ENCODE measurements around the gene PTTG1IP2. TPM values are rescaled to one million over a fixed set of nuclear protein-coding genes. Genes with fewer than 3 reads are reported as not detected.

PTTG1IP2 gene
- total RNA-seq, 4 donors from 2014 or later: not detected

- no peaks in the 10 kb centered on the region for H3K27me3 ChIP-seq
- TF ChIP-seq POLR2A (IDR thresholded peaks at IDR 0.05) (no peak), CTCF (IDR thresholded peaks at IDR 0.05) (no peak)
- no peak for DNase-seq
Measured at GRCh38 chr7:90540406-90540805, 71.0 kb downstream of the PTTG1IP2 start.

DNA sequence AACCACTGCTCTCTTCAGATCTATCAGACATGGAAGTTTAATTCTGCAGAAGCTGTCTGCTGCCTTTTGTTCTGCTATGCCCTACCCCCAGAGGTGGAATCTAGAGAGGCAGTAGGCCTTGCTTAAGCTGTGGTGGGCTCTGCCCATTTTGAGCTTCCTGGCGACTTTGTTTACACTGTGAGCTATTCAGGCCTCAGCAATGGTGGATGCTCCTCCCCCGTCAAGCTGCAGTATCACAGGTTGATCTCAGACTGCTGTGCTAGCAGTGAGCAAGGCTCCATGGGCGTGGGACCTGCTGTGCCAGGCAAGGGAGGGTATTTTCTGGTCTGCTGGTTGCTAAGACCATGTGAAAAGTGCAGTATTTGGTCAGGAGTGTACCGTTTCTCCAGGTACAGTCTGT, 81.6 kb downstream of the PTTG1IP2 start:
- no peaks in the 10 kb centered on the region for H3K4me1 ChIP-seq
- no peak overlapping the region for H3K4me3 ChIP-seq
- TF ChIP-seq POLR2A (IDR thresholded peaks at IDR 0.05) (no peak), CTCF (IDR thresholded peaks at IDR 0.05) (no peak)
- H3K36me3 ChIP-seq: no peaks in the 10 kb centered on the region
- no peak overlapping the region for H3K27ac ChIP-seq
- H3K9me3 ChIP-seq: no peaks in the 10 kb centered on the region
- no peak for DNase-seq
- H3K27me3 ChIP-seq: no peaks in the 10 kb centered on the region

More at GRCh38 chr7:90540406-90540805, 71.0 kb downstream of the PTTG1IP2 start:
- H3K36me3 ChIP-seq: no peaks in the 10 kb centered on the region
- H3K4me3 ChIP-seq: no peak overlapping the region
- H3K9me3 ChIP-seq: no peaks in the 10 kb centered on the region
- H3K27ac ChIP-seq: no peak overlapping the region
- no peaks in the 10 kb centered on the region for H3K4me1 ChIP-seq

- no peak overlapping the region for H3K4me3 ChIP-seq
- no peak for DNase-seq
- no peak for TF ChIP-seq POLR2A (IDR thresholded peaks at IDR 0.05)
- TF ChIP-seq CTCF (IDR thresholded peaks at IDR 0.05): no peak
- H3K27ac ChIP-seq: no peak overlapping the region
- no peaks in the 10 kb centered on the region for H3K4me1 ChIP-seq
- no peaks in the 10 kb centered on the region for H3K27me3 ChIP-seq
- no peaks in the 10 kb centered on the region for H3K9me3 ChIP-seq
- H3K36me3 ChIP-seq: no peaks in the 10 kb centered on the region
Measured at GRCh38 chr7:90552521-90552920, 83.1 kb downstream of the PTTG1IP2 start.

DNA sequence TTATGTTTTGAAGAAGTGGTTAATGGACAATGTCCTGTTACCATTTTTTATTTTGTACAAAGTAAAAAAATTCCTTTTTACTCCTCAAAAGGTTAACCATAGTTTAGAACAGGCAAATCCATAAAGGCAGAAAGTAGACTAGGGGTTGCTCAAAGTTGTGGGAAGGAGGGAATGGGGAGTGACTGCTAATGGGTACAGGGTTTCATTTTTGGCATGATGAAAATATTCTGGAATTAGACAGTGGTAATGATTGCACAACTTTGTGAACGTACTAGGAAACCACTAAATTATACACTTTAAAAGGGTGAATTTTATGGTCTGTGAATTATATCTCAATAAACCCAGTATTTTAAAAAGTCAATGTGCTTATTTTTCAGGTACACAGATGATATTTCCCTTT, 91.3 kb downstream of the PTTG1IP2 start:
- Histone ChIP-seq H3K4me1 (no peaks in the 10 kb centered on the region), H3K36me3 (no peaks in the 10 kb centered on the region), H3K4me3 (no peak overlapping the region), H3K9me3 (no peaks in the 10 kb centered on the region), H3K27me3 (no peaks in the 10 kb centered on the region), H3K27ac (no peak overlapping the region)
- DNase-seq: no peak
- no peak for TF ChIP-seq POLR2A (IDR thresholded peaks at IDR 0.05)
- no peak for TF ChIP-seq CTCF (IDR thresholded peaks at IDR 0.05)

Other genes starting within 250 kb of the PTTG1IP2 start
- gene CFAP69, start 224.5 kb upstream of the PTTG1IP2 start, total RNA-seq: 10 to 100 TPM in 2 of 4 donors, 1 to 10 TPM in 1, not detected in 1; 2.3 to 15.3 (median 11.9) TPM
- gene FAM237B, start 148.3 kb upstream of the PTTG1IP2 start, total RNA-seq: not detected
- gene GTPBP10, start 122.9 kb upstream of the PTTG1IP2 start, total RNA-seq: 10 to 100 TPM; 11.6 to 24.8 (median 17.8) TPM
- 10 to 100 TPM; 13.2 to 66.9 (median 49.0) TPM for gene CLDN12, start 66.2 kb upstream of the PTTG1IP2 start, total RNA-seq
- 10 to 100 TPM in 2 of 4 donors, 1 to 10 TPM in 1, under 1 TPM in 1; 0.18 to 74.3 (median 7.3) TPM for gene CDK14, start 126.7 kb downstream of the PTTG1IP2 start, total RNA-seq